Heart right ventricle (tissue), 16 donors: Measurements from ENCODE around the gene SAMD7. TPM values are rescaled to one million over a fixed set of nuclear protein-coding genes. Genes with fewer than 3 reads are reported as not detected.

ENCODE experiments used
- ATAC-seq, 8 donors: fragments of 200-7000 bp; cut with Tn5 transposase; one replicate each; pipeline ENCODE4 v1.9.1; 2020; ENCODE audit warnings: mild to moderate bottlenecking in 8 of 8, moderate library complexity in 8 of 8, moderate number of reproducible peaks in 1 of 8
- DNase-seq, 2 donors: peaks; one replicate each; pipeline ENCODE4 v3.0.0-alpha.2; 2020
- H3K27ac ChIP-seq, 10 donors: fragments of 200-600 bp; sonication (generic) in 2 of 10; one replicate each; pipeline versions ENCODE4 v1.5.0 to v1.8.0; 2020 to 2022; ENCODE audit warnings: mild to moderate bottlenecking in 3 of 10
- H3K27me3 ChIP-seq, 7 donors: fragments of 200-600 bp; one replicate each; pipeline ENCODE4 v1.8.0; 2021 to 2022; ENCODE audit warnings: mild to moderate bottlenecking in 2 of 7
- H3K36me3 ChIP-seq, 9 donors: fragments of 200-600 bp; sonication (generic) in 1 of 9; one replicate each; pipeline versions ENCODE4 v1.5.0 to v1.8.0; 2020 to 2022; ENCODE audit warnings: mild to moderate bottlenecking in 2 of 9
- H3K4me1 ChIP-seq, 9 donors: fragments of 200-600 bp; sonication (generic) in 1 of 9; one replicate each; pipeline versions ENCODE4 v1.5.0 to v1.8.0; 2020 to 2022; ENCODE audit warnings: mild to moderate bottlenecking in 4 of 9
- H3K4me3 ChIP-seq, 10 donors: fragments of 200-600 bp; sonication (generic) in 2 of 10; one replicate each; pipeline versions ENCODE4 v1.5.0 to v1.8.0; 2020 to 2022; ENCODE audit warnings: mild to moderate bottlenecking in 7 of 10, moderate library complexity in 2 of 10
- H3K9me3 ChIP-seq, 11 donors: fragments of 200-600 bp in 10 of 11; sonication (generic) in 2 of 11; one replicate each; pipeline versions ENCODE4 v1.5.0 to v1.8.0; 2013 to 2022; ENCODE audit warnings: mild to moderate bottlenecking in 2 of 11, control low read depth in 1 of 11, moderate library complexity in 1 of 11
- WGBS, 2 donors: extraction: QIAGEN DNeasy Blood & Tissue Kit; methylation state at CpG; one replicate each; pipeline ENCODE4 v1.1.7; 2013; ENCODE audit warnings: inconsistent platforms in 1 of 2; 5-methylcytosine and 5-hydroxymethylcytosine counted together
- intact Hi-C, 10 donors: fragments of 100-400 bp; cut with DNase I; formaldehyde crosslinking; loops; one replicate each; pipeline versions ENCODE4 v1.11.1 to v1.14.2; 2022
- polyA plus RNA-seq, 2 donors: library from polyadenylated mRNA; stranded (reverse); fragments of 200-250 nt; gene quantifications; one replicate each; pipeline ENCODE4 v1.2.3, GENCODE V29; 2013
- total RNA-seq, 10 donors: library from RNA; stranded (reverse); fragmentation: NEBNext Ultra II Directional in 3 of 10; extraction: Animal tissue kit (Norgen Biotek cat#: 25700) in 3 of 10; gene quantifications; one replicate each; pipeline versions ENCODE4 v1.2.1 to v1.2.4, GENCODE V29; 2021 to 2023
- TF ChIP-seq, protein P1 (sequence below), 9 donors: fragments of 200-600 bp; sonication (generic) in 2 of 9; IDR thresholded peaks; one replicate each; pipeline versions ENCODE4 v1.5.0 to v1.8.0; 2021 to 2022; ENCODE audit warnings: antibody characterized with exemption in 9 of 9, mild to moderate bottlenecking in 5 of 9, moderate library complexity in 1 of 9
- donor health status: Arrhythmogenic right ventricular cardiomyopathy.
- donor health status: ischemic (EF 13 %, LVEDD 7.1; RV severe dilation, severe dysfunction).
- donor health status: healthy with polysubstance abuse.
- donor health status: DM: no; HTN: yes; CAD: no.
- donor health status: DM: no; HTN: no; CAD: no.
- donor health status: ischemic (EF 25% LVEDD 6.9; RV normal size, moderate dysfunction).
- donor health status: ischemic (EF 25% LVEDD 5.7; RV mildly dilated, moderate dysfunction).
- donor health status: healthy.
- donor health status: DM: yes; HTN: yes; CAD: no.
- donor health status: Ischemic cardiomyopathy.
- donor health status: ischemic (EF 35%, LVEDD 5.7; RV mildly dilated, moderate dysfunction).
- donor health status: nonischemic (EF 11% LVEDD 7.7; RV severe dilation, severe dysfunction).
- donor health status: DM: yes; HTN: yes; CAD: no.
- donor health status: PGD.
- donor health status: ischemic (EF 29% LVEDD 5.4; RV normal size, mild dysfunction).
- donor health status: nonischemic (EF 23%, LVEDD 6.1; RV moderate dilation, normal function).

Gene SAMD7
- total and polyA plus RNA-seq, 12 donors: 0.17 TPM; not detected in 11

DNA sequence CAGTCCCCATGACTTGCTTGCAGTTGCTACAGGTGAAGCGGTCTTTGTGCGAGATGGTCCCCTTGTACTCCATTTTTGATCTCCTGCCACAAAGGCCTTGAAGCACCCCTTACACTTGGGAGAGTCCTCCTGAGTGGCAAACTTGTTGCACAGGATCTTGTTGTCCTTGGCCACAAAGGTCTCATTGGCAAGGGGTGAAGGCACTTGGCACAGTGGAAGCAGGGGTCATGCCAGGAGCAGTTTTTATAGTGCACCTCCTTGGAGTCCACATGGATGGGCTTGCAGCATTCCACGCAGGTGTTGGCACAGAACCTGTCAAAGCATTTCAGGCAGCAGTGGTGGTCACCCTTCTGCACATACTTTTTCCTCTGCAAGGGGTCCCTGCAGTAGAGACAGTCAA, 35.0 kb downstream of the SAMD7 start:
- H3K36me3 ChIP-seq: no peaks in the 10 kb centered on the region
- ATAC-seq (no peak), DNase-seq (no peak)
- H3K9me3 ChIP-seq: no peaks in the 10 kb centered on the region
- TF ChIP-seq, protein P1, sequence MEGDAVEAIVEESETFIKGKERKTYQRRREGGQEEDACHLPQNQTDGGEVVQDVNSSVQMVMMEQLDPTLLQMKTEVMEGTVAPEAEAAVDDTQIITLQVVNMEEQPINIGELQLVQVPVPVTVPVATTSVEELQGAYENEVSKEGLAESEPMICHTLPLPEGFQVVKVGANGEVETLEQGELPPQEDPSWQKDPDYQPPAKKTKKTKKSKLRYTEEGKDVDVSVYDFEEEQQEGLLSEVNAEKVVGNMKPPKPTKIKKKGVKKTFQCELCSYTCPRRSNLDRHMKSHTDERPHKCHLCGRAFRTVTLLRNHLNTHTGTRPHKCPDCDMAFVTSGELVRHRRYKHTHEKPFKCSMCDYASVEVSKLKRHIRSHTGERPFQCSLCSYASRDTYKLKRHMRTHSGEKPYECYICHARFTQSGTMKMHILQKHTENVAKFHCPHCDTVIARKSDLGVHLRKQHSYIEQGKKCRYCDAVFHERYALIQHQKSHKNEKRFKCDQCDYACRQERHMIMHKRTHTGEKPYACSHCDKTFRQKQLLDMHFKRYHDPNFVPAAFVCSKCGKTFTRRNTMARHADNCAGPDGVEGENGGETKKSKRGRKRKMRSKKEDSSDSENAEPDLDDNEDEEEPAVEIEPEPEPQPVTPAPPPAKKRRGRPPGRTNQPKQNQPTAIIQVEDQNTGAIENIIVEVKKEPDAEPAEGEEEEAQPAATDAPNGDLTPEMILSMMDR (IDR thresholded peaks at IDR 0.05): no peak
- intact Hi-C loops: no loop called here
- no peak overlapping the region for H3K4me3 ChIP-seq
- H3K4me1 ChIP-seq: peaks cover 0 to 15% (median 0%) of the 10 kb centered on the region in 9 donors
- WGBS, 2 donors: 94 to 95% methylated on average over 3 of the region's 3 CpGs
- H3K27me3 ChIP-seq: peaks cover 0 to 6% (median 0%) of the 10 kb centered on the region in 7 donors
- H3K27ac ChIP-seq: no peak overlapping the region

DNA sequence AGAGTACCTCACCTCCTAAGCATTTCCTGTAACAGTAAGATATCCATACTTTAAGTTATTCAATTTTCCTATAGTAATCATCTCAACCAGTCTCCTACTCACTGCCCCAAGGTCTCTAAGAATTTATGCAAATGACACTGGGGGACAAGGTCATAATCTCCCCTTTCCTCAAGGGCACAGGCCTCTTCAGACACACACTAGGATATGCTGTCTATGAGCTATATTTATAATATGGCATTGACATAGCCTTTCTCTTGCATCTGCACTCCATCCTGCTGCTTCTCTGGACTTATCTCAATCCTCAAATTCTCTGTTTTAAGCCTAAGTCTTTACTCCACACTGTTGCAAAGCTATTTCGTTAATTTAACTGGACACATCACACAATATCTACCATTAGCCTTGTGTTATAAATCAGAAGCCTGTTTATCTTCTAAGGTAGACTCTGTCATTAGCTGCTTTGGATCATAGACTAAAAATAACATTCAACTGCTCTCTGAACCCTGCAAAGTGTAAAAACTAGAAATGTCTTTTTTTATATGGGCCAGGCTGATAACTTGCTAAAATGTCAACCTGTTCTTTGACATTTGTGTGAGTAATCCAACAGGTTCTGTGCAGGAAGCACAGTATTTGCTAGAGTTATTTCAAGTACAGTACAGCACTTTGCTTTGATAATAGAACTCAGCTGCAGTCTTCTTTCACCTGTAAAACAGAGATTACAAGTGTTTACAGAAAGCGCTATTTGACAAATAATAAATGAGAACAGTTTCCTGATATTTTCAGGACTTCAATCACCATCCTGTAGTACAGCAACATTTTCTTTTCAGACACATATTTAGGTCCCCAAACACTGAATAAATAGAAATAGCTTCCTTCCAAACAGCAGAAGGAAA, 37.4 kb downstream of the SAMD7 start:
- WGBS, 2 donors: 53 to 57% methylated on average over 2 of the region's 2 CpGs
- no peak for DNase-seq
- Histone ChIP-seq H3K9me3 (no peaks in the 10 kb centered on the region), H3K36me3 (no peaks in the 10 kb centered on the region), H3K4me3 (no peak overlapping the region), H3K4me1 (peaks cover 0 to 19% (median 0%) of the 10 kb centered on the region in 9 donors), H3K27ac (peak overlapping the region in 4 of 10 donors; percentile 8 to 40 (median 24)), H3K27me3 (no peaks in the 10 kb centered on the region)
- ATAC-seq: peak in 6 of 8 donors; percentile 37 to 76 (median 54)
- intact Hi-C loops: no loop called here
- TF ChIP-seq, protein P1 (IDR thresholded peaks at IDR 0.05): no peak

DNA sequence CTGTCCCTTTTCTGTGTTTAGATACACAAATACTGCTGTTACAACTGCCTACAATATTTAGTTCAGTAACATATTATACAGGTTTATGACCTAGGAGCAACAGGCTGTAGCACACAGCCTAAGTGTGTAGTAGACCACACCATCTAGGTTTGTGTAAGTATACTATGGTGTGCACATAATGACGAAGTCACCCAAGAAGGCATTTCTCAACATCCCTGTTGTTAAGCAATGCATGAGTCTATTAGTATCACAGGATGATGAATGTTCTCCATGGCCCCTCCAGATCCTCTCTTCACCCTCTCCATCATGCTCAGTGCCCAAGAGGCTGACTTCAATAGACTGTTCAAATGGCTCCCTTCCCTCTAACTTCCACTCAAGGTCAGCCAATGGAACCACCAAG, 40.7 kb downstream of the SAMD7 start:
- Histone ChIP-seq H3K4me1 (peaks cover 0 to 14% (median 0%) of the 10 kb centered on the region in 9 donors), H3K4me3 (no peak overlapping the region), H3K36me3 (no peaks in the 10 kb centered on the region), H3K9me3 (no peaks in the 10 kb centered on the region), H3K27ac (peak overlapping the region in 1 of 10 donors; percentile 58), H3K27me3 (no peaks in the 10 kb centered on the region)
- ATAC-seq: no peak
- intact Hi-C loops: loop anchor here in 1 of 10 donors (10.0 kb wide), 1 partner anchor 77 kb away; no protein-coding TSS in a partner anchor
- WGBS, 2 donors: 93 to 96% methylated on average over 1 of the region's 1 CpG
- TF ChIP-seq, protein P1 (IDR thresholded peaks at IDR 0.05): no peak
- no peak for DNase-seq

DNA sequence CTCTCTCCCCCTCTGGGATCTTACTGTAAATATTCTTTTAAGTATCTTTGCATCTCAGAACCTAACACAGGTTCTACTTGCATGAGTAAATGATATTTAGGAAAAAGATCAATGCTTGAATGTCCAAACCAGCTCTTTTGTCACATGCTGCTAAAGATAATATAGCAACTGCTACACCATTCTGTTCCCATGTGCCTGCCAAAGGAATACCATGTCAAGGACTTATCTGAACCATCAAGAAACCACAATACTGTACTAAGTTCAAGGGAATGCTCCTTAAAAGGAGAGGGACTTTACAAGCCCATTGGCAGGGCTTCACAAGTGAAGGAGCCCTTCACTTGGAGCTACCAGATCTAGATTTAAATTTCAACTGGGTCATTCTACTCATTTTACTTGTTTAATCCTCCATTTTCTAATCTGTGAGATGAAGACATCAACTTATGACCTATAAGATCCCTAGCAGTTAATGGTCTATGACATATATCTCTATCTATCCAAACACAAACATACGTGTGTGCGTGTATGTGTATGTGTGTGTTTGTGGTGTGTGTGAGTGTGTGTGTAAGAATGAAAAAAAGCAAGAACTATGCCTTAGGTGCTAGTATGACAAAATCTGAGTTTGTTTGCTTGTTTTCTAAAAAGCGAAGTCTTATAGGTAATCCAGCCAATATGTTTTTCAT, 42.2 kb downstream of the SAMD7 start:
- ATAC-seq: no peak
- Histone ChIP-seq H3K4me1 (peaks cover 0 to 14% (median 0%) of the 10 kb centered on the region in 9 donors), H3K4me3 (no peak overlapping the region), H3K27ac (peak overlapping the region in 1 of 10 donors; percentile 85), H3K9me3 (no peaks in the 10 kb centered on the region), H3K36me3 (no peaks in the 10 kb centered on the region), H3K27me3 (no peaks in the 10 kb centered on the region)
- intact Hi-C loops: loop anchor here in 1 of 10 donors (10.0 kb wide), 1 partner anchor 79 kb away; no protein-coding TSS in a partner anchor
- DNase-seq: no peak
- TF ChIP-seq, protein P1 (IDR thresholded peaks at IDR 0.05): no peak
- 94 to 95% methylated on average over 3 of the region's 3 CpGs for WGBS, 2 donors
